KMS-11 (cell line): ENCODE results near the gene CNTNAP5.

Experiments used
- H2AFZ ChIP-seq: fragments of 200-600 bp; sonication (generic); 2 replicates; pipeline ENCODE4 v1.6.1; 2016; ENCODE audit warnings: antibody characterized with exemption, mixed run types, low read depth
- H3K27ac ChIP-seq: fragments of 200-600 bp; sonication (generic); 2 replicates; pipeline ENCODE4 v1.6.1; 2016; ENCODE audit warnings: mild to moderate bottlenecking, mixed run types
- H3K27me3 ChIP-seq: fragments of 200-600 bp; sonication (generic); 2 replicates; pipeline ENCODE4 v1.6.1; 2017; ENCODE audit warnings: mild to moderate bottlenecking, low read depth, mixed run types, moderate library complexity; ENCODE audit not compliant: insufficient read depth
- H3K36me3 ChIP-seq: fragments of 200-600 bp; sonication (generic); 2 replicates; pipeline ENCODE4 v1.6.1; 2017; ENCODE audit warnings: mild to moderate bottlenecking, mixed run types; ENCODE audit not compliant: insufficient read depth
- H3K4me1 ChIP-seq: fragments of 200-600 bp; sonication (generic); 2 replicates; pipeline ENCODE4 v1.6.1; 2016; ENCODE audit warnings: mild to moderate bottlenecking, low read depth, mixed run types; ENCODE audit not compliant: poor library complexity, severe bottlenecking
- H3K4me2 ChIP-seq: fragments of 200-600 bp; sonication (generic); 2 replicates; pipeline ENCODE4 v1.7.0; 2016; ENCODE audit warnings: mild to moderate bottlenecking, mixed run types
- H3K4me3 ChIP-seq: fragments of 200-600 bp; sonication (generic); IDR thresholded peaks from 2 replicates; pipeline ENCODE4 v1.6.1; 2017; ENCODE audit warnings: low read depth, low read length, mixed read lengths; ENCODE audit not compliant: insufficient read depth
- H3K79me2 ChIP-seq: fragments of 200-600 bp; sonication (generic); 2 replicates; pipeline ENCODE4 v1.6.1; 2016; ENCODE audit warnings: low read depth, mixed run types; ENCODE audit not compliant: insufficient read depth
- H3K9ac ChIP-seq: fragments of 200-600 bp; sonication (generic); 2 replicates; pipeline ENCODE4 v1.6.1; 2016; ENCODE audit warnings: mild to moderate bottlenecking, mixed run types
- H4K20me1 ChIP-seq: fragments of 200-600 bp; sonication (generic); 2 replicates; pipeline ENCODE4 v1.6.1; 2016; ENCODE audit warnings: mild to moderate bottlenecking, mixed run types; ENCODE audit not compliant: insufficient read depth
- TF ChIP-seq, protein P1 (sequence below): fragments of 200-600 bp; sonication (generic); conservative IDR thresholded peaks from 2 replicates; pipeline ENCODE4 v1.6.1; 2017; ENCODE audit warnings: low read depth, mild to moderate bottlenecking, antibody characterized with exemption, low read length, moderate library complexity, mixed read lengths

CNTNAP5 gene

DNA sequence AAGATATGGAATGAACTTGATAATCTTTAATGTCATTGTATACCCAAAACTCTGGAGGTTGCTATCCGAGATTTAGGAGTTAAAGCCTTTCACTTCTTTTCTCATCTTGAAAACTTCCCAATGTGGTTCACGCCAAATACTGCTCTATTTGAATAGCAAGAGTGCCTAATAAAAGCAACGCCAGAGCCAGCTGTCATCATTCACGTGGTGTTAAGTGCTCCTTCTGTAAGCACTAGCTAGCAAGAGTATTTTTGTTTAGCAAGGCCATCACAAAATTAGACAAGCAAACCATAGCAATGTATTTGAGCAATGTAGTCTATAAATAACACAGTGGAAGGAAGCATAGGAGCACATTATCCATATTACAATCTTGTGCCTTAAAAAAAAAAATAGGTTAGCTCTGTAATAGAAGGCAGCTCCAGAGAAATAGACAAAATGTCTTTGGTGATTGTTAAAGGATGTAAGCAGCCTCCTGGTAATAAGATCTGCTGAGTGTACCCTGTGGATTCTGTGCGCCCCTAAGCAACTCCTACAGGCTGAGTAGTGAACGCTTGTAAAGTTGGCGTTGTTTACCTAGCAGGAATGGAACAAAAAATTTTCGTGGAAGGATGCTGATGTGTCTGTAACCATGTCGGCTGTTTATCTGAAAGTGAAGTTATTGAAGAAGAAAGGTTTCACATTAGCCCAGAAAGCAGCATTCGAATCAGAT lies 518.0 kb downstream of the CNTNAP5 start:
- TF ChIP-seq, protein P1, sequence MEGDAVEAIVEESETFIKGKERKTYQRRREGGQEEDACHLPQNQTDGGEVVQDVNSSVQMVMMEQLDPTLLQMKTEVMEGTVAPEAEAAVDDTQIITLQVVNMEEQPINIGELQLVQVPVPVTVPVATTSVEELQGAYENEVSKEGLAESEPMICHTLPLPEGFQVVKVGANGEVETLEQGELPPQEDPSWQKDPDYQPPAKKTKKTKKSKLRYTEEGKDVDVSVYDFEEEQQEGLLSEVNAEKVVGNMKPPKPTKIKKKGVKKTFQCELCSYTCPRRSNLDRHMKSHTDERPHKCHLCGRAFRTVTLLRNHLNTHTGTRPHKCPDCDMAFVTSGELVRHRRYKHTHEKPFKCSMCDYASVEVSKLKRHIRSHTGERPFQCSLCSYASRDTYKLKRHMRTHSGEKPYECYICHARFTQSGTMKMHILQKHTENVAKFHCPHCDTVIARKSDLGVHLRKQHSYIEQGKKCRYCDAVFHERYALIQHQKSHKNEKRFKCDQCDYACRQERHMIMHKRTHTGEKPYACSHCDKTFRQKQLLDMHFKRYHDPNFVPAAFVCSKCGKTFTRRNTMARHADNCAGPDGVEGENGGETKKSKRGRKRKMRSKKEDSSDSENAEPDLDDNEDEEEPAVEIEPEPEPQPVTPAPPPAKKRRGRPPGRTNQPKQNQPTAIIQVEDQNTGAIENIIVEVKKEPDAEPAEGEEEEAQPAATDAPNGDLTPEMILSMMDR, result no peak
- Histone ChIP-seq H3K4me3 (no peak overlapping the region), H3K4me2 (no peak overlapping the region), H3K27ac (no peak overlapping the region), H2AFZ (no peak overlapping the region), H3K27me3 (no peaks in the 10 kb centered on the region), H3K36me3 (no peaks in the 10 kb centered on the region), H3K4me1 (no peaks in the 10 kb centered on the region), H3K79me2 (no peaks in the 10 kb centered on the region), H3K9ac (no peak overlapping the region), H4K20me1 (no peaks in the 10 kb centered on the region)

DNA sequence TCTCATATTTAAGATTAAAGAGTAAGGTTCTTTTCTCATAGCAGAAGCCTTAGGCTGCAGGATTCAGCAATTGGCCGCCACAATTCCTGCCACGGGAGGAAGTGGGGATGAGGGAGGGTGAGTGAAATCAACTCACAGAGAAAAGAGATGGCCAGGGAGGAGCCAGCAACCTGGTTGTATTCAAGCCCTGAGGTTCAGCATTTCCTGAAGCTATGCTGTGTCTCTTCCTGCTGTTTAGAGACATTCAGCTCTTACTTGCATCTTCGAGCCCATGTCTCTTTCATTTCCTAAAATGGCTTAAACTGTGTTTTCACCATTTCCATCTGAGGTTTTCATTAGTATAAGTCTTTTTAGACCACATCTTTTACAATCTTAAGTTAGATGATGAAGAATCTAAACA lies 522.6 kb downstream of the CNTNAP5 start:
- Histone ChIP-seq H3K4me3 (no peak overlapping the region), H2AFZ (no peak overlapping the region), H3K4me2 (no peak overlapping the region), H3K27ac (no peak overlapping the region), H3K79me2 (no peaks in the 10 kb centered on the region), H3K27me3 (no peaks in the 10 kb centered on the region), H3K36me3 (no peaks in the 10 kb centered on the region), H3K9ac (no peak overlapping the region), H4K20me1 (no peaks in the 10 kb centered on the region), H3K4me1 (no peaks in the 10 kb centered on the region)
- TF ChIP-seq, protein P1, result no peak

DNA sequence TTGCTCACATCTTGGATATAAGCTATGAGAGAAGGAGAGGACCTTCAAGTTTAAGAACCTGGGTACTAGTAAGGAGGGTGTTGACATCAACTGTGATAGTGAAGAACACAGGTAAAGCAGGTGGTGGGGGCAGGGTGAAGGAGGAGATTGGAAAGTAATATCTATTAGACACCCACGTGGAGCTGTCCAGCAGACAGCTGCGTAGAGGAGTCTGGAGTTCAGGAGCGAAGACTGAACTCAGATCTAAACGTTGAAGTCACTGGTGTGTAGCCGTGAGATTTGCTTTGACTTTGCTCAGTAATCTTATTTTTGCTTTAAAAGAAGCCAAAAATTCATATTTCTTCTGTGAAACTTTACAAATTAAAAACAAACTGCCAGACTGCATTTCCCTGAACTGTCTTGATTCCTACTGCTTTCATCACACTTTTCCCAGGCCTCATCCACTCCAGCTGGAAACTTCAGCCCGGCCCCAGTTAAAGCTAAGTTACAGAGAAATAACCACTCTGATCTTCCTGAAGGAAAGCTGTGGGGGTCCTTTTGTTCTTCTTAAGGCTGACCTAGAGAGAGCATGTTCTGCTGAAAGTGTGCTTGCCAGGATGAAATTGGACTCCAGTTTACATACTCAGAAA lies 533.3 kb downstream of the CNTNAP5 start:
- H3K4me1 ChIP-seq, result peaks cover 48% of the 10 kb centered on the region
- no peak overlapping the region for H3K4me3 ChIP-seq
- no peaks in the 10 kb centered on the region for H3K36me3 ChIP-seq
- H4K20me1 ChIP-seq, result no peaks in the 10 kb centered on the region
- no peaks in the 10 kb centered on the region for H3K27me3 ChIP-seq
- H3K4me2 ChIP-seq, result no peak overlapping the region
- H2AFZ ChIP-seq, result no peak overlapping the region
- TF ChIP-seq, protein P1, result no peak
- no peak overlapping the region for H3K9ac ChIP-seq
- H3K27ac ChIP-seq, result no peak overlapping the region
- no peaks in the 10 kb centered on the region for H3K79me2 ChIP-seq

DNA sequence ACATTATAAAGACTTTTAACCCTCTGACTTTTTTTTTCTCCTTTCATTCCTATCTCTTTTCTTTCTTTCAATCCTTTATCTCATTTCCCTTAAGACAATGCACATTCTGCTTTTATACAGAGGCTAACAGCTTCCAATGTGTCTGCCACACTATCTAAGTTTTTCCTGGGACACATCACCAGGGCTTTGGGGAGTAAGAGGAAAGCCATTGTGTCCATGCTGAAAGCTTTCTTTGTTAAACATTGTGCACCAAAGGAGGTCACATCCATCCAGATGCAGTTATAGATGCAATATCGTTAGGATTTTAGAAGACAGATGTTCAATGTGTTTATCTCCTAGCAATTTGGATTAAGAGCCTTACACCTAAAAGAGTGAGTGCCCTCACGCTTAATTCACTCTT lies 534.1 kb downstream of the CNTNAP5 start:
- no peaks in the 10 kb centered on the region for H3K36me3 ChIP-seq
- H3K4me3 ChIP-seq, result no peak overlapping the region
- no peak overlapping the region for H3K27ac ChIP-seq
- H3K27me3 ChIP-seq, result no peaks in the 10 kb centered on the region
- H3K79me2 ChIP-seq, result no peaks in the 10 kb centered on the region
- no peak overlapping the region for H2AFZ ChIP-seq
- no peaks in the 10 kb centered on the region for H4K20me1 ChIP-seq
- H3K9ac ChIP-seq, result no peak overlapping the region
- H3K4me2 ChIP-seq, result no peak overlapping the region
- H3K4me1 ChIP-seq, result peaks cover 53% of the 10 kb centered on the region
- TF ChIP-seq, protein P1, result no peak
